Hepatocyte (in vitro differentiated cells): ENCODE results near the gene LPP. TPM values are rescaled to one million over a fixed set of nuclear protein-coding genes. Genes with fewer than 3 reads are reported as not detected.

ENCODE experiments used
- DNase-seq: peaks from one replicate; pipeline ENCODE4 v3.0.0-alpha.2; 2016; ENCODE audit warnings: low spot score
- H2AFZ ChIP-seq: fragments of 200-600 bp; sonication (generic); 2 replicates; pipeline ENCODE4 v1.6.0; 2016; ENCODE audit warnings: antibody characterized with exemption, mild to moderate bottlenecking
- H3K27ac ChIP-seq: fragments of 200-600 bp; sonication (generic); 2 replicates; pipeline ENCODE4 v1.5.1; 2016; ENCODE audit warnings: mild to moderate bottlenecking
- H3K27me3 ChIP-seq: fragments of 200-600 bp; sonication (generic); 2 replicates; pipeline ENCODE4 v1.6.1; 2016
- H3K36me3 ChIP-seq: fragments of 200-600 bp; sonication (generic); replicated peaks from 2 replicates; pipeline ENCODE4 v1.5.1; 2016; ENCODE audit warnings: low read depth; ENCODE audit not compliant: insufficient read depth
- H3K4me1 ChIP-seq: fragments of 200-600 bp; sonication (generic); 2 replicates; pipeline ENCODE4 v1.5.1; 2016; ENCODE audit warnings: mild to moderate bottlenecking, moderate library complexity; ENCODE audit not compliant: insufficient read depth
- H3K4me2 ChIP-seq: fragments of 200-600 bp; sonication (generic); 2 replicates; pipeline ENCODE4 v1.6.0; 2016
- H3K4me3 ChIP-seq: fragments of 200-600 bp; sonication (generic); 2 replicates; pipeline ENCODE4 v1.5.1; 2016; ENCODE audit warnings: mild to moderate bottlenecking
- H3K79me2 ChIP-seq: fragments of 200-600 bp; sonication (generic); 2 replicates; pipeline ENCODE4 v1.6.0; 2017; ENCODE audit warnings: mild to moderate bottlenecking
- H3K9me2 ChIP-seq: fragments of 200-600 bp; sonication (generic); replicated peaks from 2 replicates; pipeline ENCODE4 v1.6.0; 2017; ENCODE audit warnings: mild to moderate bottlenecking; ENCODE audit not compliant: insufficient read depth
- H3K9me3 ChIP-seq: fragments of 200-600 bp; sonication (generic); 2 replicates; pipeline ENCODE4 v1.5.1; 2016; ENCODE audit warnings: low read depth, mild to moderate bottlenecking
- H4K20me1 ChIP-seq: fragments of 200-600 bp; sonication (generic); 2 replicates; pipeline ENCODE4 v1.6.0; 2016; ENCODE audit warnings: mild to moderate bottlenecking; ENCODE audit not compliant: insufficient read depth, poor library complexity, severe bottlenecking
- EZH2 ChIP-seq: fragments of 200-600 bp; sonication (generic); IDR thresholded peaks from 2 replicates; pipeline ENCODE4 v1.6.1; 2016; ENCODE audit warnings: antibody characterized with exemption, mild to moderate bottlenecking, borderline replicate concordance
- EZH2phosphoT487 ChIP-seq: fragments of 200-600 bp; sonication (generic); IDR thresholded peaks from one replicate; pipeline ENCODE4 v1.6.1; 2018; ENCODE audit warnings: antibody characterized with exemption, mild to moderate bottlenecking, low read depth, moderate library complexity; ENCODE audit not compliant: unreplicated experiment, severe bottlenecking
- WGBS: methylation state at CpG from one replicate; pipeline ENCODE4 v1.1.6; 2016; ENCODE audit warnings: low lambda C conversion rate; ENCODE audit errors: missing lambda C conversion rate; 5-methylcytosine and 5-hydroxymethylcytosine counted together
- polyA plus RNA-seq: library from polyadenylated mRNA; unstranded; fragments of >200 nt; fragmentation: Nextera tagmentation; extraction: Ambion mirVana; gene quantifications from 2 replicates; pipeline ENCODE4 v1.2.1, GENCODE V29; 2016
- total RNA-seq: library from RNA; depleted of rRNA; stranded (reverse); fragments of >200 nt; gene quantifications from 2 replicates; pipeline ENCODE4 v1.2.3, GENCODE V29; 2014
- TF ChIP-seq, protein P1 (sequence below): fragments of 200-600 bp; sonication (generic); IDR thresholded peaks from 2 replicates; pipeline ENCODE4 v1.5.1; 2016; ENCODE audit warnings: antibody characterized with exemption, mild to moderate bottlenecking; ENCODE audit not compliant: poor library complexity

LPP gene
- total and polyA plus RNA-seq, 2 experiments from 2014 or later, result 53.2 to 73.8 TPM

DNA sequence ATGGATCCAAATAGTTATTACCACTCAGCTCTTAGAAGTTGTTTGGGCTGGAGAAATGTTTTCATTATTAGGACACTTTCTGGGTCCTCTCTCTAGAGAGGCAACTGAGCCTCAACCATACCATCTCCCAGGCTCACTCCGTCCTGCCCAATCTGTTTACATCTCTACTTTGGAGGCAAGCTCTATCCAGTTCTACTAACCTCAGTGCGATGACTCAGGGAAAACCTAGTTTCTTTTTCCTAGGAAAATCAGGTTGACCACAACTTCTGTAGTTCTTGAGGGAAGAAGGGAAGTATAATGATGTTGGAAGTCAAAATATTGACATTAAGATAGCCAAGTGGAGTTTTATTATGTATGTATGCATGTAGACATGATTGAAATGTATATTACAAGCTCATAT is 40.4 kb downstream of the LPP start:
- Histone ChIP-seq H2AFZ (no peak overlapping the region), H4K20me1 (peaks cover 25% of the 10 kb centered on the region), H3K4me2 (no peak overlapping the region), H3K9me3 (no peaks in the 10 kb centered on the region), H3K79me2 (peaks cover 100% of the 10 kb centered on the region), H3K4me1 (no peaks in the 10 kb centered on the region), H3K27me3 (no peaks in the 10 kb centered on the region), H3K4me3 (no peak overlapping the region), H3K36me3 (no peaks in the 10 kb centered on the region), H3K9me2 (no peaks in the 10 kb centered on the region), H3K27ac (no peak overlapping the region)
- WGBS, result 74% methylated on average over 2 of the region's 2 CpGs
- TF ChIP-seq EZH2 (no peak), EZH2phosphoT487 (no peak)
- DNase-seq, result no peak

DNA sequence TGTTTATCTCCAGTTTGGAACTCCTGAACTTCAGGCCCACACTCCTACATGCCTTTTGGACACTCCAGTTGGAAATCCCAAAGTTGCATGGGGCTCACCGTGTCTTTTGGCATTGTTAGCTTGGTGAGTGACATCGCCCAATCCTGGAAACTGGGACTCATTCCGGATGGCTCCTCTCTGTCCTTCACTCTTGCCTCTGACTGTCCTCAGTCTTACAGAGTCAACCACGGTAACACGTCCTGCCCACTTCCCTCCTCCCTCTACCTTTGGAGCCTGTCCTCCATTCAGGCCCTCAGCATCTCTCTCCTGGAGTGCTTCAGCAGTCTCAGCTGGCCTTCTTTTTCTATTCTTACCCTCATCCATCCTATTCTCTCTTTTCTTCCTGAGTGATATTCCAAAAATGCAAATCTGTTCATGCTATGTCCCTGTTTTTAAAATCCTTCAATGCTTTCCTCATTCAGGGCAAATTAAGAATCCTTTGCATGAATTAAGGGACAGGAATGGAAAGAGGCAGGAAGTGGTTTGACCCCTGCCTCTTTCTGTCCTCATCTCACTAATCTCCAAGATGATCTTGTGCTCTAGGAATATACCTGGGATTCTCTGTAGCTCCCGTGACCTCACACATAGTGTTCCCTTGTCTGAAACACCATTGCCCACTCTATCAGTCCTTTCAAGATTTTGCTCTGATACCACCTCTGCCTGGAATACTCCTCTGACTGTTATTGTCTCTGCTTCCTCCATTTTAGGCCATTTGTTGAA is 42.5 kb downstream of the LPP start:
- Histone ChIP-seq H3K4me3 (no peak overlapping the region), H3K79me2 (peaks cover 100% of the 10 kb centered on the region), H2AFZ (no peak overlapping the region), H3K27me3 (no peaks in the 10 kb centered on the region), H3K27ac (no peak overlapping the region), H3K4me1 (no peaks in the 10 kb centered on the region), H4K20me1 (peaks cover 20% of the 10 kb centered on the region), H3K36me3 (no peaks in the 10 kb centered on the region), H3K4me2 (no peak overlapping the region), H3K9me3 (no peaks in the 10 kb centered on the region), H3K9me2 (no peaks in the 10 kb centered on the region)
- DNase-seq, result no peak
- TF ChIP-seq EZH2 (no peak), EZH2phosphoT487 (no peak)
- TF ChIP-seq, protein P1, sequence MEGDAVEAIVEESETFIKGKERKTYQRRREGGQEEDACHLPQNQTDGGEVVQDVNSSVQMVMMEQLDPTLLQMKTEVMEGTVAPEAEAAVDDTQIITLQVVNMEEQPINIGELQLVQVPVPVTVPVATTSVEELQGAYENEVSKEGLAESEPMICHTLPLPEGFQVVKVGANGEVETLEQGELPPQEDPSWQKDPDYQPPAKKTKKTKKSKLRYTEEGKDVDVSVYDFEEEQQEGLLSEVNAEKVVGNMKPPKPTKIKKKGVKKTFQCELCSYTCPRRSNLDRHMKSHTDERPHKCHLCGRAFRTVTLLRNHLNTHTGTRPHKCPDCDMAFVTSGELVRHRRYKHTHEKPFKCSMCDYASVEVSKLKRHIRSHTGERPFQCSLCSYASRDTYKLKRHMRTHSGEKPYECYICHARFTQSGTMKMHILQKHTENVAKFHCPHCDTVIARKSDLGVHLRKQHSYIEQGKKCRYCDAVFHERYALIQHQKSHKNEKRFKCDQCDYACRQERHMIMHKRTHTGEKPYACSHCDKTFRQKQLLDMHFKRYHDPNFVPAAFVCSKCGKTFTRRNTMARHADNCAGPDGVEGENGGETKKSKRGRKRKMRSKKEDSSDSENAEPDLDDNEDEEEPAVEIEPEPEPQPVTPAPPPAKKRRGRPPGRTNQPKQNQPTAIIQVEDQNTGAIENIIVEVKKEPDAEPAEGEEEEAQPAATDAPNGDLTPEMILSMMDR, result no peak
- 87% methylated on average over 6 of the region's 6 CpGs for WGBS

DNA sequence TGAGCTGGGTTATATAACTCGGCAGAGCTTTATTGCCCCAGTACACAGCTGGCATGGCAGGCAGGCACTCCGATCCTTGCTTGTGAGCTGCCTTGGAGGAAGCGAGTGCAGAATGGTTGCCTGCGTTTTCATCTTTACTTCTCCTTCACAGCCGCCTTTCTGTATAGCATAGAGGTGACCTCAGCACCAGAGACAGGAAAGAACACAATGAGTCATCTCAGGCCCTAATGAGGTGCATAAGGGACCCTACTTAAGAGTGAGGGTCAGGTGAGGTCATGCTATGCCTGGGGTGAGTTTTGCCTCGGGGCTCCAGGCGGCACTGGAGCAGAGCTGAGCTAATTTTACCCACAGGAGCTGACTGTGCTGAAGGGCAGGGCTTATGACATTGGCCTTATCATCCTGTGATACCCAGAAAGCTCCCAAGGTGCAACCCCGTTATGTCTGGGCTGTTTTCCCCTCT is 43.5 kb downstream of the LPP start:
- DNase-seq, result no peak
- H3K79me2 ChIP-seq, result peaks cover 100% of the 10 kb centered on the region
- H3K4me3 ChIP-seq, result no peak overlapping the region
- WGBS, result 73% methylated on average over 8 of the region's 8 CpGs
- H3K4me1 ChIP-seq, result no peaks in the 10 kb centered on the region
- peaks cover 20% of the 10 kb centered on the region for H4K20me1 ChIP-seq
- H3K4me2 ChIP-seq, result no peak overlapping the region
- no peaks in the 10 kb centered on the region for H3K27me3 ChIP-seq
- H3K27ac ChIP-seq, result no peak overlapping the region
- TF ChIP-seq, protein P1, result no peak
- TF ChIP-seq EZH2phosphoT487 (no peak), EZH2 (no peak)
- H3K9me3 ChIP-seq, result no peaks in the 10 kb centered on the region
- no peaks in the 10 kb centered on the region for H3K36me3 ChIP-seq
- no peak overlapping the region for H2AFZ ChIP-seq
- no peaks in the 10 kb centered on the region for H3K9me2 ChIP-seq

DNA sequence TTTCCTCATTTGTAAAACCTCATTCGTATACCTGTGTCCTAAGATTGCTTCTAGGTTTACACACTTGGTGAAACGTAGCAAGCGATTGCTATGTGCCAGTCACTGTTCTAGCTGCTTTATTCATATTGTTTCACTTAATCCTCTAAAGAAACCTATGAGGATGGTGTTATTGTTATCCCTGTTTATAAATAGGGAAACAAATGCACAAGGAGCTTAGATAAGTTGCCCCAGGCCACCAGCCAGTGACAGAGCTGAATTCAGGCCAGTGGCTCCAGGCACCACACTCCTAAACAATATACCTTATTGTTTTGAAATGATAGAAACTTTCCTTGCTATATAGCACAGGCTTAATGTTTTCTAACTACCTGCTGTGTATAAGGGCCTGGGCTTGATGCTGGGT is 44.0 kb downstream of the LPP start:
- no peak for DNase-seq
- Histone ChIP-seq H2AFZ (no peak overlapping the region), H3K9me2 (no peaks in the 10 kb centered on the region), H3K79me2 (peaks cover 98% of the 10 kb centered on the region), H3K4me1 (no peaks in the 10 kb centered on the region), H3K4me2 (no peak overlapping the region), H3K9me3 (no peaks in the 10 kb centered on the region), H3K4me3 (no peak overlapping the region), H3K36me3 (no peaks in the 10 kb centered on the region), H4K20me1 (peaks cover 20% of the 10 kb centered on the region), H3K27me3 (no peaks in the 10 kb centered on the region), H3K27ac (no peak overlapping the region)
- WGBS, result 94% methylated on average over 3 of the region's 3 CpGs
- TF ChIP-seq, protein P1, result no peak
- no peak for TF ChIP-seq EZH2phosphoT487
- no peak for TF ChIP-seq EZH2
